ENCODE measurements around the gene ABCA2. TPM values are rescaled to one million over a fixed set of nuclear protein-coding genes. Genes with fewer than 3 reads are reported as not detected.
A peak's percentile ranks its signal among the peaks of the same experiment; 100 is the strongest.

Gene ABCA2
- total RNA-seq, 1 donor from 2014 or later, result 2.7 TPM

DNA sequence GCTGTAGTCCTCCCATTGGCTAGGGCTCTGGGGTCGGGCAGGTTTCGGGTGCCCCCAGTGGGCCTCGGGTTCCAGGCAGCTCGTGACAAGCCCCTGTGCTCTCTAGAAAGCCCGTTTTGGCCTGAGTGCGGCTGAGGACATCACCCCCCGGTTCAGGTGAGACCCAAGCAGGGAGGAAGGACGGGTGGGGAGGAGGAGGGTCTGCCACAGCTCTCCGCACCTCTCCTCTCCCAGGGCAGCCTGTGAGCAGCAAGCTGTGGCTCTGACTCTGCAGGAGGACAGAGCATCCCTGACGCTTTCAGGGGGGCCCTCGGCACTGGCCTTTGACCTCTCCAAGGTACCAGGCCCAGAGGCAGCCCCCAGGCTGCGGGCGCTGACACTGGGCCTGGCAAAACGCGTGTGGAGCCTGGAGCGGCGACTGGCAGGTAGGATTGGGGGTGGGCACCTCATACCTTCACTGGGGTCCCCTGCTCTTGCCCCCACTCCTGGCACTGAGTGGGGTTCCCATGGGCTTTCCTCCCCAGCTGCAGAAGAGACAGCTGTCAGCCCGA lies 35.1 kb downstream of the ABCA2 start:
- peak overlapping the region; percentile 71 for H2AFZ ChIP-seq (replicated peaks)
- TF ChIP-seq, protein P1, sequence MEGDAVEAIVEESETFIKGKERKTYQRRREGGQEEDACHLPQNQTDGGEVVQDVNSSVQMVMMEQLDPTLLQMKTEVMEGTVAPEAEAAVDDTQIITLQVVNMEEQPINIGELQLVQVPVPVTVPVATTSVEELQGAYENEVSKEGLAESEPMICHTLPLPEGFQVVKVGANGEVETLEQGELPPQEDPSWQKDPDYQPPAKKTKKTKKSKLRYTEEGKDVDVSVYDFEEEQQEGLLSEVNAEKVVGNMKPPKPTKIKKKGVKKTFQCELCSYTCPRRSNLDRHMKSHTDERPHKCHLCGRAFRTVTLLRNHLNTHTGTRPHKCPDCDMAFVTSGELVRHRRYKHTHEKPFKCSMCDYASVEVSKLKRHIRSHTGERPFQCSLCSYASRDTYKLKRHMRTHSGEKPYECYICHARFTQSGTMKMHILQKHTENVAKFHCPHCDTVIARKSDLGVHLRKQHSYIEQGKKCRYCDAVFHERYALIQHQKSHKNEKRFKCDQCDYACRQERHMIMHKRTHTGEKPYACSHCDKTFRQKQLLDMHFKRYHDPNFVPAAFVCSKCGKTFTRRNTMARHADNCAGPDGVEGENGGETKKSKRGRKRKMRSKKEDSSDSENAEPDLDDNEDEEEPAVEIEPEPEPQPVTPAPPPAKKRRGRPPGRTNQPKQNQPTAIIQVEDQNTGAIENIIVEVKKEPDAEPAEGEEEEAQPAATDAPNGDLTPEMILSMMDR (IDR thresholded peaks at IDR 0.05), result peak; percentile 7
- no peak for TF ChIP-seq EZH2phosphoT487 (IDR thresholded peaks at IDR 0.05)
- H3K9me3 Mint-ChIP-seq, result peaks cover 3% of the 10 kb centered on the region
- peaks cover 14% of the 10 kb centered on the region for H3K4me1 ChIP-seq
- no peaks in the 10 kb centered on the region for H3K36me3 Mint-ChIP-seq
- peak overlapping the region; percentile 36 for H3K9ac ChIP-seq
- peaks cover 10% of the 10 kb centered on the region for H3K79me2 ChIP-seq (ENCODE audit: low read depth)
- H3K4me1 Mint-ChIP-seq, result peaks cover 11% of the 10 kb centered on the region
- no peak for DNase-seq (ENCODE audit: low spot score)
- peak overlapping the region; percentile 89 for H3K4me3 Mint-ChIP-seq
- peaks cover 22% of the 10 kb centered on the region for H3F3A ChIP-seq (ENCODE audit: low read depth)
- no peaks in the 10 kb centered on the region for H3K9me3 ChIP-seq (ENCODE audit: low read depth)
- peaks cover 8% of the 10 kb centered on the region for H4K20me1 ChIP-seq (ENCODE audit: low read depth)
- H3K27ac Mint-ChIP-seq, result no peak overlapping the region
- peaks cover 14% of the 10 kb centered on the region for H3K27me3 Mint-ChIP-seq (ENCODE audit: insufficient read depth, low read depth)
- peak overlapping the region; percentile 70 for H3K4me3 ChIP-seq
- peak overlapping the region; percentile 93 for H3K4me2 ChIP-seq
- peaks cover 21% of the 10 kb centered on the region for H3K27me3 ChIP-seq
- H3K36me3 ChIP-seq, result no peaks in the 10 kb centered on the region
- H3K27ac ChIP-seq, result no peak overlapping the region

GRCh38 chr9:136991993-136992818 lies 35.8 kb downstream of the ABCA2 start, which contains the start of gene PAXX:
Gene PAXX, plus strand, starts transcription at chr9:136992422. Its CDS starts 22 bp downstream, at chr9:136992444.
- Mint-ChIP-seq H3K4me1 (peaks cover 7% of the 10 kb centered on the region), H3K27me3 (ENCODE audit: insufficient read depth, low read depth) (peaks cover 10% of the 10 kb centered on the region), H3K27ac (no peak within 1 kb of the TSS), H3K36me3 (no peaks in the 10 kb centered on the region), H3K9me3 (peaks cover 3% of the 10 kb centered on the region), H3K4me3 (peak within 1 kb of the TSS; percentile 89)
- DNase-seq (ENCODE audit: low spot score), result peak; percentile 96
- Histone ChIP-seq H3K79me2 (ENCODE audit: low read depth) (peaks cover 10% of the 10 kb centered on the region), H3K4me1 (peaks cover 12% of the 10 kb centered on the region), H4K20me1 (ENCODE audit: low read depth) (peaks cover 8% of the 10 kb centered on the region), H3K9ac (peak within 1 kb of the TSS; percentile 36), H3K27ac (no peak within 1 kb of the TSS), H3F3A (ENCODE audit: low read depth) (peaks cover 20% of the 10 kb centered on the region), H3K4me3 (peak within 1 kb of the TSS; percentile 70), H3K9me3 (ENCODE audit: low read depth) (no peaks in the 10 kb centered on the region), H3K36me3 (no peaks in the 10 kb centered on the region), H3K4me2 (peak within 1 kb of the TSS; percentile 93), H3K27me3 (peaks cover 19% of the 10 kb centered on the region), H2AFZ (replicated peaks) (peak within 1 kb of the TSS; percentile 71)
- TF ChIP-seq EZH2phosphoT487 (IDR thresholded peaks at IDR 0.05), result no peak
- TF ChIP-seq, protein P1 (IDR thresholded peaks at IDR 0.05), result no peak
- no peak for TF ChIP-seq EZH2 (IDR thresholded peaks at IDR 0.05)

DNA sequence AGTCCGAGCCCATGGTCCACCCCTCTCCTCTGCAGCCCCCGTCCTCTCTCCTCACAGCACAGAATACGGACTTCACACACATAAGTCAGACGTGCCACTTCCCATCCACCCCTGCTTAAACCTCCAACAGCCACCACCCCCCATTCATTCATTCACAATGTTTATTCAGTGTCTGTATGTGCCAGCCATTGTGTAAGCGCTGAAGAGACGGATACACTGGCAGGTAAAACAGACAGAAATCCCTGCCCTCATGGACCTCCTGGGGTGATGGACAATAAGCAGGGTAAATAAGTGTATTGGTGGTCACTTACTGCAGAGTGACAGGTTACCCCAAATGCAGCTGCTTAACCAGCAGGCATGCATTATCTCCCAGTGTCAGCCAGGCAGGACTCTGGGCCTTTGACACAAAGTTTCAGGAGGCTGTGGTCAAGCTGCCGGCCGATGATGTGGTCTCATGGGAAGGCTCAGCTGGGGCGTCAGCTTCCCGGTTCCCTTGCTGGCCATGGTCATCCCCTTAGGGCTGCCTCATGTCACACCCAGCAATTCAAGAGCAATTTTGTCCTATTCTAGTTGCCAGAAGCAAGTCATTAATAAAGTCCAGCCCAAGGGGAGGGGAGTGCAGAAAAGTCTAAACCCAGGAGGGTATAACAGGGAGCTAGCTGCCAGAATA lies 37.7 kb downstream of the ABCA2 start:
- Histone ChIP-seq H3K4me1 (peaks cover 8% of the 10 kb centered on the region), H3F3A (ENCODE audit: low read depth) (peaks cover 20% of the 10 kb centered on the region), H3K36me3 (no peaks in the 10 kb centered on the region), H4K20me1 (ENCODE audit: low read depth) (peaks cover 8% of the 10 kb centered on the region), H3K27me3 (peaks cover 23% of the 10 kb centered on the region), H3K4me3 (no peak overlapping the region), H3K79me2 (ENCODE audit: low read depth) (peaks cover 10% of the 10 kb centered on the region), H2AFZ (replicated peaks) (no peak overlapping the region), H3K9me3 (ENCODE audit: low read depth) (no peaks in the 10 kb centered on the region), H3K27ac (no peak overlapping the region), H3K4me2 (no peak overlapping the region), H3K9ac (no peak overlapping the region)
- H3K27me3 Mint-ChIP-seq (ENCODE audit: insufficient read depth, low read depth), result peaks cover 11% of the 10 kb centered on the region
- peaks cover 3% of the 10 kb centered on the region for H3K9me3 Mint-ChIP-seq
- H3K36me3 Mint-ChIP-seq, result no peaks in the 10 kb centered on the region
- H3K4me3 Mint-ChIP-seq, result peak overlapping the region; percentile 80
- H3K4me1 Mint-ChIP-seq, result peaks cover 11% of the 10 kb centered on the region
- no peak for TF ChIP-seq EZH2 (IDR thresholded peaks at IDR 0.05)
- no peak overlapping the region for H3K27ac Mint-ChIP-seq
- DNase-seq (ENCODE audit: low spot score), result no peak
